Stimulated activated CD8-positive, alpha-beta memory T cell treated with anti-CD3 and anti-CD28 coated beads, Interleukin-4, amount 100 ng/mL, for 24 hours (primary cell): ENCODE measurements around the gene S100A4.
"Not testable (repeated sequence)": the region's sequence is repeated elsewhere in the genome, so short reads cannot be mapped to it uniquely, and the experiment has no call there.

ENCODE experiments used
- DNase-seq: peaks from one replicate; pipeline ENCODE4 v3.0.0-alpha.2; 2020; ENCODE audit warnings: low read depth

The S100A4 gene

DNA sequence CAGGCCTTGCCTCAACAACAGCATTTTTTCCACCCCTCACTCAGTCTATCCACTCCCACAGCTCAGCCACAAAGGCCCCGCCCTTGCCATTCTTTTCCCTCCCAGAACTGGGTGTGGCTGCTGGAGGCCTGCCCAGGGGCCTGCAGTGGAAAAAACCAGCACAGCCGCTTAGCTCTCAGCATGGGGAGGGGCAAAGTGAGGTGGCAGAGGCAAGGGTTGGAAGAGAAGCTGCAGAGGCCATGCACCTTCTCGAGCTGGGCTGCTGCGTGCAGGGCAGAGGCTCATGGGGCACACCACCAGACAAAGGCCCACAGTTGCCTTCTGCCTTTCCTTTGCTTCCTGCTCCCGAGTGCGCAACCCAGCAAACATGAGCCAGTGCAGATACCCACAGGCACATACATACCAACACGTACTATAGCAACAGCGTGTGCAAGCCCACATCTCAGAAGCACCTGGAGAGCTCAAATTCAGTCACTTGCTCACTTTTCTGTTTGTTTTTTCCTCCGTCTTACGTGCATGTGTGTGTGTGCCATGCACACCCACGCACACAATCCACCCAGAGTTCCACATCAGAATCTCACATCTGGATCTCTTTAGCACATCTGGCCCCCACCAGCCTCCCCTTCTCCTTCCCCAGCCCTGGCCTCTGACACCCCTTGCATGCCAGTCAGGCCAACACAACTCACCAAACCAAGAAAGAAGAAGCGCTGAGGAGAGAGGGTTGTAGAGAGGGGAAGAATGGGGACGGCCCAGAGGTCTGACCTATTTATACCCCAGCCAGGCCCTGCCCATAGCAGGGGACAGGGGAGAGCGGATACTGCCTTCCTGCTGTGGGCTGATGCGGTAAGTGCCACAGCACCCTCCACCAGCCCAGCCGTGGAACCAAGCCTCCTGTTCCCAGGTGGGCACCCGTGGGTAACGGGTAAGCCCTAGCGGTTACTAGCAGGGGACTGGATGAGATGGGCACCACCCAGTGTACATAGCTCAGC is at the start of gene S100A4:
Gene S100A4, minus strand, starts transcription at position 740 of the 989 bp plus-strand sequence. CDS start 1,012 bp downstream, outside the sequence.
- peak; percentile 85 for DNase-seq

GRCh38 chr1:153592748-153593147 is 47.1 kb upstream of the S100A4 start:
- no peak for DNase-seq

- DNase-seq = no peak
Measured at GRCh38 chr1:153588482-153588881, 42.9 kb upstream of the S100A4 start.

DNA sequence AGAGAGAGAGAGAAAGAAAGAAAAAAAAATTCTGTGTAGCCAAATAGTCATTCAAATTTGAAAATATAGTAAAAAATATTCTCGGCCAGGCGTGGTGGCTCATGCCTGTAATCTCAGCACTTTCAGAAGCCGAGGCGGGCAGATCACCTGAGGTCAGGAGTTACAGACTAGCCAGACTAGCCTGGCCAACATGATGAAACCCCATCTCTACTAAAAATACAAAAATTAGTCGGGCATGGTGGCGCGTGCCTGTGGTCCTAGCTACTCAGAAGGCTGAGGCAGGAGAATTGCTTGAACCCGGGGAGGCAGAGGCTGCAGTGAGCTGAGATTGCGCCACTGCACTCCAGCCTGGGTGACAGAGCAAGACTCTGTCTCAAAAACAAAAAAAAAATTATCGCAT is 42.4 kb upstream of the S100A4 start:
- not testable (repeated sequence) for DNase-seq

DNA sequence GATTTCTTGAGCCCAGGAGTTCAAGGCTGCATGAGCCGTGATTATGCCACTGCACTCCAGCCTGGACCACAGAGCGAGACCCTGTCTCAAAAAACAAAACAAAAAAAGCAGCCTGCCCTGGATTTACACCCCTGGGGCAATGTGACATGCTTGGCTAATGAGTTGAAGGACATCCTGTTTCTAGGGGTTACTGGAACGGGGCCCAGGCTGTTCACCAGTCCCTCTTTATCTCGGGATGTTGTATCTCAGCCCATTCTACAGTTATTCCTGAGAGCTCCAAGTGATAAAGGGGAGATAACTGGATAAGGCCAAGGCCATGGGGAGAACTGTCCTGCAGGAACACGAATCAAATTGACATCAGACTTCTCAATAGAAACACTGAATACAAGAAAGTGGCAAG is 41.7 kb upstream of the S100A4 start:
- no peak for DNase-seq

- DNase-seq = no peak
Measured at GRCh38 chr1:153586347-153586746, 40.7 kb upstream of the S100A4 start.

GRCh38 chr1:153585006-153585405 is 39.4 kb upstream of the S100A4 start:
- no peak for DNase-seq

GRCh38 chr1:153583976-153584375 is 38.4 kb upstream of the S100A4 start:
- no peak for DNase-seq

DNA sequence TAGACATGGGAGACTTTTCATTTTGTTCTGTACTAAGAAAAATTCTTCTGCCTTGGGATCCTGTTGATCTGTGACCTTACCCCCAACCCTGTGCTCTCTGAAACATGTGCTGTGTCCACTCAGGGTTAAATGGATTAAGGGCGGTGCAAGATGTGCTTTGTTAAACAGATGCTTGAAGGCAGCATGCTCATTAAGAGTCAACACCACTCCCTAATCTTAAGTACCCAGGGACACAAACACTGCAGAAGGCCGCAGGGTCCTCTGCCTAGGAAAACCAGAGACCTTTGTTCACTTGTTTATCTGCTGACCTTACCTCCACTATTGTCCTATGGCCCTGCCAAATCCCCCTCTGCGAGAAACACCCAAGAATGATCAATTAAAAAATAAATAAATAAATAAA is 37.9 kb upstream of the S100A4 start:
- DNase-seq = not testable (repeated sequence)

DNA sequence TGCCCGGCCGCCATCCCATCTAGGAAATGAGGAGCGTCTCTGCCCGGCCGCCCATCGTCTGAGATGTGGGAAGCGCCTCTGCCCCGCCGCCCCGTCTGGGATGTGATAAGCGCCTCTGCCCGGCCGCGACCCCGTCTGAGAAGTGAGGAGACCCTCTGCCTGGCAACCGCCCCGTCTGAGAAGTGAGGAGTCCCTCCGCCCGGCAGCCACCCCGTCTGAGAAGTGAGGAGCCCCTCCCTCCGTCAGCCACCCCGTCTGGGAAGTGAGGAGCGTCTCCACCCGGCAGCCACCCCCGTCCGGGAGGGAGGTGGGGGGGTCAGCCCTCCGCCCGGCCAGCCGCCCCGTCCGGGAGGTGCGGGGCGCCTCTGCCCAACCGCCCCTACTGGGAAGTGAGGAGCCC is 37.2 kb upstream of the S100A4 start:
- DNase-seq = not testable (repeated sequence)

GRCh38 chr1:153578936-153579335 is 33.3 kb upstream of the S100A4 start:
- DNase-seq = no peak

GRCh38 chr1:153578490-153578889 is 32.9 kb upstream of the S100A4 start:
- DNase-seq = no peak

GRCh38 chr1:153577624-153578051 is 32.0 kb upstream of the S100A4 start:
- no peak for DNase-seq

GRCh38 chr1:153577138-153577537 is 31.5 kb upstream of the S100A4 start:
- no peak for DNase-seq

DNA sequence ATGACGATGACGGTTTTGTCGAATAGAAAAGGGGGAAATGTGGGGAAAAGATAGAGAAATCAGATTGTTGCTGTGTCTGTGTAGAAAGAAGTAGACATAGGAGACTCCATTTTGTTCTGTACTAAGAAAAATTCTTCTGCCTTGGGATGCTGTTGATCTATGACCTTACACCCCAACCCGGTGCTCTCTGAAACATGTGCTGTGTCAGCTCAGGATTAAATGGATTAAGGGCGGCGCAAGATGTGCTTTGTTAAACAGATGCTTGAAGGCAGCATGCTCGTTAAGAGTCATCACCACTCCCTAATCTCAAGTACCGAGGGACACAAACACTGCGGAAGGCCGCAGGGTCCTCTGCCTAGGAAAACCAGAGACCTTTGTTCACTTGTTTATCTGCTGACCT is 29.9 kb upstream of the S100A4 start:
- not testable (repeated sequence) for DNase-seq

GRCh38 chr1:153575081-153575491 is 29.5 kb upstream of the S100A4 start:
- DNase-seq = not testable (repeated sequence)

GRCh38 chr1:153573351-153573750 is 27.7 kb upstream of the S100A4 start:
- DNase-seq = no peak

- DNase-seq = no peak
Measured at GRCh38 chr1:153572569-153573015, 27.0 kb upstream of the S100A4 start.

DNA sequence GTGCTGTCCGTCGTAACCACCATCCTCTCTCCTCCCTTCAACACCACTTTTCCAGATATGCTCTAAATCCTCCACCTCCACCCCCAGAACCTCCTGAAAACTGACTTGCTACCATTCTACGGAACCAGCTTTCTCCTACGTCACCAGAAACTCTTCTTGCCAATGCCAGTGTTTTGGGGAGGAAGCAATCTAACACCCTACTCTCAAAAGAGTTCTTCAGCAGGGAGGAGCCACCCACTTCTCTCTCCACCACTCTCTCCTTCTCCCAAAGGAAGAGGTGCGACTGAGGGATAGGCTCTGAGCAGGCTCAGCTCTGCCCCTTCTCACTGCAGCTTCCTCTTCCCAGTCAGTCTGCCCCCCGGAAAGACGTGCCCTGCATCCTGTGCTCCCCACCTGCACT is 26.1 kb upstream of the S100A4 start:
- no peak for DNase-seq

- no peak for DNase-seq
Measured at GRCh38 chr1:153570874-153571273, 25.3 kb upstream of the S100A4 start.

DNA sequence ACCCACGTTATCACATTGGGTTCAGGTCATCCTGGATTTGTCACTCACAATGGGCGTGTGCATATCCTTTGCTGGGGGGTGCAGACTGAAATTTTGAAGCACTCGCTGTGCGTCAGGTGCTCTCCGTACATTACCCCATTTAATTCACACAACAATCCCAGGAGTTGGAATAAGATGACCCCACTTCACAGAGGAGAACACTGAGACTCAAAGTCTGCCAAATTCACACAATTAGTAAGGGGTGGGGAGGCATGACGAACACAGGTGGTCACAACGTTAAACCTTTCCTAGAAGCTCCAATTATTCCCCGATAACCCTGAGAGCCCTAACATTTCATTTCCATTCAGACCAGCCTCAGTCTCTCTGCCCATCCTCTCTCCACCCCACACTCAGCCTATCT is 23.9 kb upstream of the S100A4 start:
- no peak for DNase-seq

GRCh38 chr1:153568367-153569099 is 22.9 kb upstream of the S100A4 start:
- peak; percentile 71 for DNase-seq
